WTC11 (cell line): ENCODE data around the gene TCOF1. TPM values are rescaled to one million over a fixed set of nuclear protein-coding genes. Genes with fewer than 3 reads are reported as not detected.

Experiments used
- ATAC-seq: fragments of 200-7000 bp; cut with Tn5 transposase; 2 replicates; pipeline ENCODE4 v1.10.0; 2021; ENCODE audit warnings: mild to moderate bottlenecking, moderate library complexity
- CTCF ChIA-PET: fragments of 300-600 bp; sonication (Branson Sonifier 250); formaldehyde crosslinking; loops from one replicate; lab custom pipeline; 2021; ENCODE audit warnings: antibody characterized with exemption; lab: Charles Lee
- POLR2A ChIA-PET: fragments of 350-600 bp; sonication (Branson Sonifier 250); formaldehyde crosslinking; loops from one replicate; lab custom pipeline; 2021; ENCODE audit warnings: antibody characterized with exemption; lab: Charles Lee
- DNase-seq: peaks from one replicate; pipeline ENCODE4 v3.0.0; 2021; ENCODE audit warnings: low spot score
- H3K27ac Mint-ChIP-seq: 2 replicates; pipeline ENCODE4 v1.8.0; 2021; ENCODE audit warnings: mixed read lengths
- H3K27me3 Mint-ChIP-seq: 2 replicates; pipeline ENCODE4 v1.8.0; 2021; ENCODE audit warnings: low read depth, mild to moderate bottlenecking, moderate library complexity, mixed read lengths
- H3K36me3 Mint-ChIP-seq: 2 replicates; pipeline ENCODE4 v1.8.0; 2021; ENCODE audit warnings: mixed read lengths
- H3K4me1 Mint-ChIP-seq: 2 replicates; pipeline ENCODE4 v1.8.0; 2022; ENCODE audit warnings: mixed read lengths
- H3K4me3 Mint-ChIP-seq: 2 replicates; pipeline ENCODE4 v1.8.0; 2021; ENCODE audit warnings: mild to moderate bottlenecking, moderate library complexity, mixed read lengths
- H3K9me3 Mint-ChIP-seq: 2 replicates; pipeline ENCODE4 v1.8.0; 2021; ENCODE audit warnings: mixed read lengths
- ELF4 ChIP-seq: sonication (generic); formaldehyde crosslinking; IDR thresholded peaks from 2 replicates; pipeline ENCODE4 v1.8.1; 2022; ENCODE audit warnings: low read depth, mild to moderate bottlenecking, moderate library complexity, missing genetic modification reagents
- GABPB1 ChIP-seq: sonication (generic); formaldehyde crosslinking; IDR thresholded peaks from 2 replicates; pipeline ENCODE4 v1.8.1; 2023; ENCODE audit warnings: mild to moderate bottlenecking, missing genetic modification reagents
- GRHL2 ChIP-seq: fragments of 250-450 bp; sonication (Bioruptor Pico); IDR thresholded peaks from 2 replicates; pipeline ENCODE4 v1.8.0; 2022; ENCODE audit warnings: mild to moderate bottlenecking, moderate library complexity; ENCODE audit not compliant: insufficient replicate concordance, severe bottlenecking
- JAZF1 ChIP-seq: fragments of 250-450 bp; sonication (Bioruptor Pico); IDR thresholded peaks from 2 replicates; pipeline ENCODE4 v1.9.0; 2021; ENCODE audit warnings: moderate library complexity, mild to moderate bottlenecking, inconsistent platforms
- MXD4 ChIP-seq: fragments of 250-450 bp; sonication (Bioruptor Pico); IDR thresholded peaks from 2 replicates; pipeline ENCODE4 v1.8.0; 2021; ENCODE audit warnings: mild to moderate bottlenecking, moderate library complexity, borderline replicate concordance
- NFE2L1 ChIP-seq: sonication (generic); formaldehyde crosslinking; IDR thresholded peaks from 2 replicates; pipeline ENCODE4 v1.8.1; 2023; ENCODE audit warnings: missing genetic modification reagents
- NFYB ChIP-seq: sonication (generic); formaldehyde crosslinking; conservative IDR thresholded peaks from 2 replicates; pipeline ENCODE4 v1.8.0; 2022; ENCODE audit warnings: low read depth, missing genetic modification reagents
- PRRX2 ChIP-seq: fragments of 250-450 bp; sonication (Bioruptor Pico); IDR thresholded peaks from 2 replicates; pipeline ENCODE4 v1.8.0; 2021; ENCODE audit warnings: mild to moderate bottlenecking
- TEAD4 ChIP-seq: sonication (generic); formaldehyde crosslinking; IDR thresholded peaks from 2 replicates; pipeline ENCODE4 v1.8.0; 2022; ENCODE audit warnings: mild to moderate bottlenecking, missing genetic modification reagents
- ZNF138 ChIP-seq: sonication (generic); formaldehyde crosslinking; conservative IDR thresholded peaks from 2 replicates; pipeline ENCODE4 v1.8.1; 2022; ENCODE audit warnings: mild to moderate bottlenecking, moderate library complexity, missing genetic modification reagents
- ZNF219 ChIP-seq: sonication (generic); formaldehyde crosslinking; IDR thresholded peaks from 2 replicates; pipeline ENCODE4 v1.8.0; 2023; ENCODE audit warnings: missing genetic modification reagents, mild to moderate bottlenecking, borderline replicate concordance
- ZNF232 ChIP-seq: sonication (generic); formaldehyde crosslinking; IDR thresholded peaks from 2 replicates; pipeline ENCODE4 v1.8.0; 2022; ENCODE audit warnings: mild to moderate bottlenecking, missing genetic modification reagents
- ZNF263 ChIP-seq: sonication (generic); formaldehyde crosslinking; IDR thresholded peaks from 2 replicates; pipeline ENCODE4 v1.8.1; 2022; ENCODE audit warnings: low read depth, mild to moderate bottlenecking, moderate library complexity, missing genetic modification reagents
- total RNA-seq: library from RNA; stranded (reverse); gene quantifications from 3 replicates; pipeline ENCODE4 v1.2.3, GENCODE V29; 2021
- TF ChIP-seq, protein P1 (sequence below): sonication (generic); formaldehyde crosslinking; IDR thresholded peaks from 2 replicates; pipeline ENCODE4 v1.8.1; 2023; ENCODE audit warnings: mild to moderate bottlenecking, moderate library complexity, missing genetic modification reagents
- TF ChIP-seq, protein P2 (sequence below): sonication (generic); formaldehyde crosslinking; IDR thresholded peaks from 2 replicates; pipeline ENCODE4 v1.8.0; 2022; ENCODE audit warnings: mild to moderate bottlenecking, missing genetic modification reagents
- TF ChIP-seq, protein P3 (sequence below): sonication (generic); formaldehyde crosslinking; IDR thresholded peaks from 2 replicates; pipeline ENCODE4 v1.8.1; 2023; ENCODE audit warnings: mild to moderate bottlenecking, missing genetic modification reagents
- TF ChIP-seq, protein P4 (sequence below): fragments of 250-450 bp; sonication (Bioruptor Pico); IDR thresholded peaks from 2 replicates; pipeline ENCODE4 v1.9.0; 2021; ENCODE audit warnings: mild to moderate bottlenecking, borderline replicate concordance
- TF ChIP-seq, protein P5 (sequence below): fragments of 250-450 bp; sonication (Bioruptor Pico); IDR thresholded peaks from 2 replicates; pipeline ENCODE4 v2.1.2; 2022; ENCODE audit warnings: mild to moderate bottlenecking, moderate library complexity
- TF ChIP-seq, protein P6 (sequence below): sonication (generic); formaldehyde crosslinking; IDR thresholded peaks from 2 replicates; pipeline ENCODE4 v1.8.1; 2023; ENCODE audit warnings: mild to moderate bottlenecking, missing genetic modification reagents, moderate library complexity

TCOF1 gene
- total RNA-seq, 1 experiment from 2014 or later, result 174 TPM

DNA sequence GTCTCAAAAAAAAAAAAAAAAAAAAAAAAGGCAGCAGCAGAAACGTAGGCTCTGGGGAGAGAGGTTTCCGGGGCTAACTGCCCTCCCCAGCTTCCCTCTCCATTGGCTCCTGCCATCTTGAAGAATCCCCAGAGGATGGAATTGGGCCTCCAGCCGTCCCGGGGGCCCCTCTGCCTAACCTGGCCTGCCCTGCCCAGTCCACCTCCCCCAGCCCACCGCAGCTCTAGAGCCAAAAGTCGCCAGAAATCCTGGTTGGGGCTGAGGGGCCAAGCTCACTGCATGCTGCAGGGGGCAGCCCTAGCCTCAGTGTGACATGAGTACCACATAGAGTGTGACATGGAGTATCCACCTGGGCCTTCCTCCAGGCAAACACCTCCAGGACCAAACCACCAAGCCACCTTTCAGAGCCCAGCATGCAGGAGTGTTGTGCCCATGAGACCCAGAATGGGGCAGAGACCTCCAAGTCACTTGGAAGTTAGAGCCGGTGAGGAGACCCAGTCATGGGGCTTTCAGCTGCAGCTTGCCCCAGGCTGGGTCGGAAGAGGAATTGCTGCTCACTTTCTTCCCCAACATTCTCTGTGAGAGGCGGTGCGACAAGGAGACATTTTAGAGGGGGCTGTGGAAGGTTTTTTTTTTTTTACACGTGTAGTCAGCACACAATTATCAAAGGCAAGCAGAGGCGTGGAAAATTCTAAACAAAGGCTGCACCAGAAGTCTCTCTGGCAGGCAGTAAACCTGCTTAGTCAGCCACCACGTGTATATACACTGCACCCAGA, 37.6 kb downstream of the TCOF1 start:
- DNase-seq, result no peak
- H3K27ac Mint-ChIP-seq, result no peak overlapping the region
- ChIA-PET CTCF (interaction anchor here (0.5 to 1.1 kb wide), 3 partner anchors 16 to 55 kb away, joined by 3 to 7 read pairs (median 3); no protein-coding TSS in a partner anchor), POLR2A (no interaction called here)
- TF ChIP-seq, protein P1, sequence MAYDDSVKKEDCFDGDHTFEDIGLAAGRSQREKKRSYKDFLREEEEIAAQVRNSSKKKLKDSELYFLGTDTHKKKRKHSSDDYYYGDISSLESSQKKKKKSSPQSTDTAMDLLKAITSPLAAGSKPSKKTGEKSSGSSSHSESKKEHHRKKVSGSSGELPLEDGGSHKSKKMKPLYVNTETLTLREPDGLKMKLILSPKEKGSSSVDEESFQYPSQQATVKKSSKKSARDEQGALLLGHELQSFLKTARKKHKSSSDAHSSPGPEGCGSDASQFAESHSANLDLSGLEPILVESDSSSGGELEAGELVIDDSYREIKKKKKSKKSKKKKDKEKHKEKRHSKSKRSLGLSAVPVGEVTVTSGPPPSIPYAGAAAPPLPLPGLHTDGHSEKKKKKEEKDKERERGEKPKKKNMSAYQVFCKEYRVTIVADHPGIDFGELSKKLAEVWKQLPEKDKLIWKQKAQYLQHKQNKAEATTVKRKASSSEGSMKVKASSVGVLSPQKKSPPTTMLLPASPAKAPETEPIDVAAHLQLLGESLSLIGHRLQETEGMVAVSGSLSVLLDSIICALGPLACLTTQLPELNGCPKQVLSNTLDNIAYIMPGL (CRISPR knock-in tag), result no peak
- TF ChIP-seq, protein P2, sequence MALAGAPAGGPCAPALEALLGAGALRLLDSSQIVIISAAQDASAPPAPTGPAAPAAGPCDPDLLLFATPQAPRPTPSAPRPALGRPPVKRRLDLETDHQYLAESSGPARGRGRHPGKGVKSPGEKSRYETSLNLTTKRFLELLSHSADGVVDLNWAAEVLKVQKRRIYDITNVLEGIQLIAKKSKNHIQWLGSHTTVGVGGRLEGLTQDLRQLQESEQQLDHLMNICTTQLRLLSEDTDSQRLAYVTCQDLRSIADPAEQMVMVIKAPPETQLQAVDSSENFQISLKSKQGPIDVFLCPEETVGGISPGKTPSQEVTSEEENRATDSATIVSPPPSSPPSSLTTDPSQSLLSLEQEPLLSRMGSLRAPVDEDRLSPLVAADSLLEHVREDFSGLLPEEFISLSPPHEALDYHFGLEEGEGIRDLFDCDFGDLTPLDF (CRISPR knock-in tag), result no peak
- no peak for TF ChIP-seq PRRX2
- no peak for TF ChIP-seq GRHL2 (CRISPR knock-in tag)
- TF ChIP-seq ZNF138, result no peak
- TF ChIP-seq ZNF232, result no peak
- TF ChIP-seq, protein P3, sequence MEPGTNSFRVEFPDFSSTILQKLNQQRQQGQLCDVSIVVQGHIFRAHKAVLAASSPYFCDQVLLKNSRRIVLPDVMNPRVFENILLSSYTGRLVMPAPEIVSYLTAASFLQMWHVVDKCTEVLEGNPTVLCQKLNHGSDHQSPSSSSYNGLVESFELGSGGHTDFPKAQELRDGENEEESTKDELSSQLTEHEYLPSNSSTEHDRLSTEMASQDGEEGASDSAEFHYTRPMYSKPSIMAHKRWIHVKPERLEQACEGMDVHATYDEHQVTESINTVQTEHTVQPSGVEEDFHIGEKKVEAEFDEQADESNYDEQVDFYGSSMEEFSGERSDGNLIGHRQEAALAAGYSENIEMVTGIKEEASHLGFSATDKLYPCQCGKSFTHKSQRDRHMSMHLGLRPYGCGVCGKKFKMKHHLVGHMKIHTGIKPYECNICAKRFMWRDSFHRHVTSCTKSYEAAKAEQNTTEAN (CRISPR knock-in tag), result no peak
- no peak for TF ChIP-seq NFYB (CRISPR knock-in tag)
- TF ChIP-seq, protein P4, sequence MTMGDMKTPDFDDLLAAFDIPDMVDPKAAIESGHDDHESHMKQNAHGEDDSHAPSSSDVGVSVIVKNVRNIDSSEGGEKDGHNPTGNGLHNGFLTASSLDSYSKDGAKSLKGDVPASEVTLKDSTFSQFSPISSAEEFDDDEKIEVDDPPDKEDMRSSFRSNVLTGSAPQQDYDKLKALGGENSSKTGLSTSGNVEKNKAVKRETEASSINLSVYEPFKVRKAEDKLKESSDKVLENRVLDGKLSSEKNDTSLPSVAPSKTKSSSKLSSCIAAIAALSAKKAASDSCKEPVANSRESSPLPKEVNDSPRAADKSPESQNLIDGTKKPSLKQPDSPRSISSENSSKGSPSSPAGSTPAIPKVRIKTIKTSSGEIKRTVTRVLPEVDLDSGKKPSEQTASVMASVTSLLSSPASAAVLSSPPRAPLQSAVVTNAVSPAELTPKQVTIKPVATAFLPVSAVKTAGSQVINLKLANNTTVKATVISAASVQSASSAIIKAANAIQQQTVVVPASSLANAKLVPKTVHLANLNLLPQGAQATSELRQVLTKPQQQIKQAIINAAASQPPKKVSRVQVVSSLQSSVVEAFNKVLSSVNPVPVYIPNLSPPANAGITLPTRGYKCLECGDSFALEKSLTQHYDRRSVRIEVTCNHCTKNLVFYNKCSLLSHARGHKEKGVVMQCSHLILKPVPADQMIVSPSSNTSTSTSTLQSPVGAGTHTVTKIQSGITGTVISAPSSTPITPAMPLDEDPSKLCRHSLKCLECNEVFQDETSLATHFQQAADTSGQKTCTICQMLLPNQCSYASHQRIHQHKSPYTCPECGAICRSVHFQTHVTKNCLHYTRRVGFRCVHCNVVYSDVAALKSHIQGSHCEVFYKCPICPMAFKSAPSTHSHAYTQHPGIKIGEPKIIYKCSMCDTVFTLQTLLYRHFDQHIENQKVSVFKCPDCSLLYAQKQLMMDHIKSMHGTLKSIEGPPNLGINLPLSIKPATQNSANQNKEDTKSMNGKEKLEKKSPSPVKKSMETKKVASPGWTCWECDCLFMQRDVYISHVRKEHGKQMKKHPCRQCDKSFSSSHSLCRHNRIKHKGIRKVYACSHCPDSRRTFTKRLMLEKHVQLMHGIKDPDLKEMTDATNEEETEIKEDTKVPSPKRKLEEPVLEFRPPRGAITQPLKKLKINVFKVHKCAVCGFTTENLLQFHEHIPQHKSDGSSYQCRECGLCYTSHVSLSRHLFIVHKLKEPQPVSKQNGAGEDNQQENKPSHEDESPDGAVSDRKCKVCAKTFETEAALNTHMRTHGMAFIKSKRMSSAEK (CRISPR knock-in tag), result no peak
- TF ChIP-seq GABPB1 (CRISPR knock-in tag), result no peak
- no peak for TF ChIP-seq ELF4
- no peak for TF ChIP-seq JAZF1 (CRISPR knock-in tag)
- no peak for TF ChIP-seq ZNF219 (CRISPR knock-in tag)
- TF ChIP-seq TEAD4 (CRISPR knock-in tag), result no peak
- TF ChIP-seq, protein P5, sequence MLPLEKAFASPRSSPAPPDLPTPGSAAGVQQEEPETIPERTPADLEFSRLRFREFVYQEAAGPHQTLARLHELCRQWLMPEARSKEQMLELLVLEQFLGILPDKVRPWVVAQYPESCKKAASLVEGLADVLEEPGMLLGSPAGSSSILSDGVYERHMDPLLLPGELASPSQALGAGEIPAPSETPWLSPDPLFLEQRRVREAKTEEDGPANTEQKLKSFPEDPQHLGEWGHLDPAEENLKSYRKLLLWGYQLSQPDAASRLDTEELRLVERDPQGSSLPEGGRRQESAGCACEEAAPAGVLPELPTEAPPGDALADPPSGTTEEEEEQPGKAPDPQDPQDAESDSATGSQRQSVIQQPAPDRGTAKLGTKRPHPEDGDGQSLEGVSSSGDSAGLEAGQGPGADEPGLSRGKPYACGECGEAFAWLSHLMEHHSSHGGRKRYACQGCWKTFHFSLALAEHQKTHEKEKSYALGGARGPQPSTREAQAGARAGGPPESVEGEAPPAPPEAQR (CRISPR knock-in tag), result no peak
- TF ChIP-seq MXD4, result no peak
- no peak for TF ChIP-seq NFE2L1 (CRISPR knock-in tag)
- TF ChIP-seq, protein P6, sequence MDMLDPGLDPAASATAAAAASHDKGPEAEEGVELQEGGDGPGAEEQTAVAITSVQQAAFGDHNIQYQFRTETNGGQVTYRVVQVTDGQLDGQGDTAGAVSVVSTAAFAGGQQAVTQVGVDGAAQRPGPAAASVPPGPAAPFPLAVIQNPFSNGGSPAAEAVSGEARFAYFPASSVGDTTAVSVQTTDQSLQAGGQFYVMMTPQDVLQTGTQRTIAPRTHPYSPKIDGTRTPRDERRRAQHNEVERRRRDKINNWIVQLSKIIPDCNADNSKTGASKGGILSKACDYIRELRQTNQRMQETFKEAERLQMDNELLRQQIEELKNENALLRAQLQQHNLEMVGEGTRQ (CRISPR knock-in tag), result no peak
- no peak for TF ChIP-seq ZNF263 (CRISPR knock-in tag)
- no peak overlapping the region for H3K4me3 Mint-ChIP-seq
- no peak for ATAC-seq
- H3K27me3 Mint-ChIP-seq, result no peaks in the 10 kb centered on the region
- H3K9me3 Mint-ChIP-seq, result no peaks in the 10 kb centered on the region
- no peaks in the 10 kb centered on the region for H3K4me1 Mint-ChIP-seq
- peaks cover 76% of the 10 kb centered on the region for H3K36me3 Mint-ChIP-seq
